HepG2 (cell line): ENCODE results near the gene H6PD.

Experiments used
- BRD4 ChIP-seq: sonication (generic); formaldehyde crosslinking; IDR thresholded peaks from 2 replicates; pipeline ENCODE4 v1.4.0; 2020; ENCODE audit warnings: missing genetic modification reagents
- CBX1 ChIP-seq: IDR thresholded peaks from one replicate; pipeline ENCODE4 v1.6.1; 2016; ENCODE audit warnings: antibody characterized with exemption, low read depth
- CTCF ChIP-seq: sonication (generic); formaldehyde crosslinking; IDR thresholded peaks from 2 replicates; pipeline ENCODE4 v1.5.0; 2020; ENCODE audit warnings: mild to moderate bottlenecking, missing genetic modification reagents, moderate library complexity
- DPF2 ChIP-seq: sonication (generic); formaldehyde crosslinking; IDR thresholded peaks from 2 replicates; pipeline ENCODE4 v1.4.0; 2020; ENCODE audit warnings: mild to moderate bottlenecking, low read depth, missing genetic modification reagents, borderline replicate concordance
- TAF1 ChIP-seq: sonication (generic); formaldehyde crosslinking; IDR thresholded peaks from 2 replicates; pipeline ENCODE4 v1.4.0; 2020; ENCODE audit warnings: missing genetic modification reagents
- ZGPAT ChIP-seq: IDR thresholded peaks from 2 replicates; pipeline ENCODE4 v1.6.1; 2016; ENCODE audit warnings: mild to moderate bottlenecking
- ZSCAN29 ChIP-seq: sonication (generic); formaldehyde crosslinking; conservative IDR thresholded peaks from 2 replicates; pipeline ENCODE4 v1.4.0; 2020; ENCODE audit warnings: mild to moderate bottlenecking, missing genetic modification reagents

- TF ChIP-seq ZSCAN29 (no peak), DPF2 (CRISPR knock-in tag) (no peak), CBX1 (no peak), BRD4 (CRISPR knock-in tag) (no peak), ZGPAT (CRISPR knock-in tag) (no peak), CTCF (CRISPR knock-in tag) (no peak), TAF1 (no peak)
These were observed 5.0 kb upstream of the H6PD start for GRCh38 chr1:9229549-9229948.
